ENCODE measurements around the gene DGKQ.

The DGKQ gene

DNA sequence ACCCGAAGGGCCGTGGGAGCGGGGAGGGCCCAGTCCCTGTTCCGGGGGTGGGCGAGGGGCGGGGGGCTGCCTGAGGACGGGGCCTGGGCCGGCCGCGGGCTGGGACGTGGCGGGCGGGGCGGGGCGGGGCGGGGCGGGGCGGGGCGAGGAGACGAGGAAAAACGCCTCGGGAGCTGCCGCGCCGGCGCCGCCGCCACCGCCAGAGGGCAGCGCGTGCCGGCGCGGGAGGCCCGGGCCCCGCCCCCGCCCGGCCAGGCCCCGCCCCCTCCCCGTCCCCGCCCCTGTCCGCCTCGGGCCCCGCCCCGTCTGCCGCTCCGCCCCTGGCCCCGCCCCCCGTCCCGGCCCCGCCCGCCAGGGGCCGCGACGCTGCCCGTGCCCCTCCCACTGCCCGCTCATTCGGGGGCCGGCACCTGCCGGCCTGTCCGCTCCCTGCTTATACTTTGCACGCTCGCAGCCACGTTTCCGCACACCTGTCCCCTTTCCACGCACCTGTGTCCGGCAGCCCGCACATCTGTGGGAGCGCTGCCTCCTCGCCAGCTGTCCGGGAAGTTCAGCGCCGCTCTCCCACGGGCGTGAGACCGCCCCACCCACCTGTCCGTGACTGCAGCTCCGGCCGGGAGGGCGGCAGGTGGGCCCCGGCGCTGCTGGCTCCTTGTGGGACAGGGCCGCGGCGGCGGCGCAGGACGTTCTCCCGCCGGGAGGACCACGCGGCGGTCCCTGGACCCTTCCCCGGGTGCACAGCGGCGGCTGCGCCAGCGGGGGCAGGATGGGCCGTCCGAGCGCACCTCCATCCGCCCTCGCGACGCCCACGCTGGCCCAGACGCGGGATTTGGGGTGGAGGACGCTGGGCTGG is 36.4 kb upstream of the DGKQ start:
- no peaks in the 10 kb centered on the region for H3K9me3 ChIP-seq (ENCODE audit: control insufficient read depth, insufficient read depth, low read length)
- peak overlapping the region; percentile 56; the same call in 1 of the 2 replicates for H3K4me3 ChIP-seq (ENCODE audit: low read length)
- no CpG with 5 or more reads among the region's 109 CpGs for WGBS (ENCODE audit: insufficient coverage, insufficient read length)
- no peaks in the 10 kb centered on the region for H3K36me3 ChIP-seq (ENCODE audit: control insufficient read depth, insufficient read depth, low read length)
- H3K27me3 ChIP-seq (ENCODE audit: control insufficient read depth, insufficient read depth, low read length): peaks cover 26% of the 10 kb centered on the region
- peaks cover 5% of the 10 kb centered on the region; the same call in 1 of the 2 replicates for H3K4me1 ChIP-seq (ENCODE audit: control insufficient read depth, insufficient read depth, low read length)
- no peak overlapping the region for H3K27ac ChIP-seq (ENCODE audit: low read length)
- DNase-seq (ENCODE audit: low read depth, low spot score): no peak

GRCh38 chr4:1008840-1009541 is 35.6 kb upstream of the DGKQ start:
- Histone ChIP-seq H3K4me3 (ENCODE audit: low read length) (peak overlapping the region; percentile 49; the same call in 1 of the 2 replicates), H3K27ac (ENCODE audit: low read length) (no peak overlapping the region), H3K4me1 (ENCODE audit: control insufficient read depth, insufficient read depth, low read length) (peaks cover 5% of the 10 kb centered on the region; the same call in 1 of the 2 replicates), H3K9me3 (ENCODE audit: control insufficient read depth, insufficient read depth, low read length) (no peaks in the 10 kb centered on the region), H3K27me3 (ENCODE audit: control insufficient read depth, insufficient read depth, low read length) (peaks cover 29% of the 10 kb centered on the region), H3K36me3 (ENCODE audit: control insufficient read depth, insufficient read depth, low read length) (no peaks in the 10 kb centered on the region)
- DNase-seq (ENCODE audit: low read depth, low spot score): no peak
- WGBS (ENCODE audit: insufficient coverage, insufficient read length): no CpG with 5 or more reads among the region's 36 CpGs

GRCh38 chr4:1006856-1007255 is 33.5 kb upstream of the DGKQ start:
- H3K27me3 ChIP-seq (ENCODE audit: control insufficient read depth, insufficient read depth, low read length): peaks cover 47% of the 10 kb centered on the region
- DNase-seq (ENCODE audit: low read depth, low spot score): no peak
- no peaks in the 10 kb centered on the region; the same call in 1 of the 2 replicates for H3K36me3 ChIP-seq (ENCODE audit: control insufficient read depth, insufficient read depth, low read length)
- no peaks in the 10 kb centered on the region for H3K9me3 ChIP-seq (ENCODE audit: control insufficient read depth, insufficient read depth, low read length)
- H3K27ac ChIP-seq (ENCODE audit: low read length): no peak overlapping the region
- WGBS (ENCODE audit: insufficient coverage, insufficient read length): no CpG with 5 or more reads among the region's 5 CpGs
- H3K4me1 ChIP-seq (ENCODE audit: control insufficient read depth, insufficient read depth, low read length): peaks cover 11% of the 10 kb centered on the region
- no peak overlapping the region for H3K4me3 ChIP-seq (ENCODE audit: low read length)

DNA sequence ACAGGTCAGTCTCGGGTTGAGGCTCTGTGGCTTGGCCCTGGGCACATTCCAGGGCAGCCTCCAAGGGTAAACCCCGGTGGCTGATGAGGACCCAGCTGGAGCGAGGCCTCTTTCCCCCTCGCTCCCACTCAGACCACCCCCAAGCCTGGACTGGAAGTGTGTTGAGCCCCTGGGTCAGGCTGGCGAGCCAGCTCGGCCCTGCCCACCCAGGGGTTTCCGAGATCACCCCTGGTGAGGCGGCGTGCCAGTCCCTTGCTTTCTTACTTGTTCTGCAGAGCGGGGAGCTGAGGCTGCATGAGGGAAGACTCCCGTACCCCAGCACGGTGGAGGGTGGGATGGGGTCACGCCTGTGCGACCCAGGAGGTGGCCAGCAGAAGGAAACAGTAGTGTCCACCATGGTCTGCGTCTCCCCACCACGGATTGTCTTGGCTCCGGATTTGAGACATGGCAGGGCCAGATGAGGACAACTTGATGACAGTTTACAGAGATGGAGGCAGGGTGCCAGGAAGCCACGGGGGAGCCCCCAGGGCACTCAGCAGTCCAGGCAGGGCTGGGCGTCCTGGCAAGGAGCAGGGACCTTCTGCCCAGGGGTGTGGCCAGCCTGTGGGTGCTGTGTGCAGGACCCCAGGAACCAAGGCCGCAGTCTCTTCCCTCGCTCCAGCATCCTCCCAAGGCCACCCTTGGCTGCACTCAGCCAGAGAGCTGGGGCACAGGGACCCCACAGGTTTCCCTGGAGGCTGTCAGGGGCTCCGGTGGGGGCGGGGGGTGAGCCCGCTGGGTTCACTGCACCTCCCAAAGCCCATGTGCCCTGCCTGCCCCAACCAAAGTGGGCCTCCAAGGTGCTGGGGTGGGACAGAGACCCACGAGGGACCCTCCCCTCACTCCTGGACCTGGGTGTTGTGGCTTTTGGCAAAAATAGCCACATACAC is 31.5 kb upstream of the DGKQ start:
- no CpG with 5 or more reads among the region's 25 CpGs for WGBS (ENCODE audit: insufficient coverage, insufficient read length)
- no peaks in the 10 kb centered on the region for H3K9me3 ChIP-seq (ENCODE audit: control insufficient read depth, insufficient read depth, low read length)
- H3K4me1 ChIP-seq (ENCODE audit: control insufficient read depth, insufficient read depth, low read length): peaks cover 7% of the 10 kb centered on the region
- peaks cover 48% of the 10 kb centered on the region for H3K27me3 ChIP-seq (ENCODE audit: control insufficient read depth, insufficient read depth, low read length)
- H3K27ac ChIP-seq (ENCODE audit: low read length): no peak overlapping the region
- DNase-seq (ENCODE audit: low read depth, low spot score): no peak
- H3K36me3 ChIP-seq (ENCODE audit: control insufficient read depth, insufficient read depth, low read length): no peaks in the 10 kb centered on the region; the same call in 1 of the 2 replicates
- H3K4me3 ChIP-seq (ENCODE audit: low read length): no peak overlapping the region

DNA sequence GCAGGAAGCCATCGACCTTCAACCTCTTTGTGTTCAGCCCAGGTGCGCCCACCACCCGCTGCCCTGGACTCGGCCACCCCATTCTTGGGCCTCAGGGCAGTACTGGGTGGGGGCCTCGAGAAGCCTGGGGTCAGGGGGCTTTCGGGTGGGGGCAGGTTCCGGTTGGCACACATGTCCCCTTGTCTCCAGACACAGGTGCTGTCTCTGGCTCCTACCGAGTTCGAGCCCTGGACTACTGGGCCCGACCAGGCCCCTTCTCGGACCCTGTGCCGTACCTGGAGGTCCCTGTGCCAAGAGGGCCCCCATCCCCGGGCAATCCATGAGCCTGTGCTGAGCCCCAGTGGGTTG is 30.7 kb upstream of the DGKQ start:
- Histone ChIP-seq H3K4me3 (ENCODE audit: low read length) (no peak overlapping the region), H3K9me3 (ENCODE audit: control insufficient read depth, insufficient read depth, low read length) (no peaks in the 10 kb centered on the region), H3K4me1 (ENCODE audit: control insufficient read depth, insufficient read depth, low read length) (peaks cover 6% of the 10 kb centered on the region), H3K27me3 (ENCODE audit: control insufficient read depth, insufficient read depth, low read length) (peaks cover 50% of the 10 kb centered on the region), H3K27ac (ENCODE audit: low read length) (no peak overlapping the region), H3K36me3 (ENCODE audit: control insufficient read depth, insufficient read depth, low read length) (no peaks in the 10 kb centered on the region; the same call in 1 of the 2 replicates)
- DNase-seq (ENCODE audit: low read depth, low spot score): no peak
- WGBS (ENCODE audit: insufficient coverage, insufficient read length): no CpG with 5 or more reads among the region's 13 CpGs

GRCh38 chr4:1003271-1004070 is 30.1 kb upstream of the DGKQ start:
- Histone ChIP-seq H3K4me1 (ENCODE audit: control insufficient read depth, insufficient read depth, low read length) (peaks cover 6% of the 10 kb centered on the region), H3K27me3 (ENCODE audit: control insufficient read depth, insufficient read depth, low read length) (peaks cover 45% of the 10 kb centered on the region), H3K36me3 (ENCODE audit: control insufficient read depth, insufficient read depth, low read length) (no peaks in the 10 kb centered on the region; the same call in 1 of the 2 replicates), H3K4me3 (ENCODE audit: low read length) (peak overlapping the region; percentile 21; the same call in 1 of the 2 replicates), H3K27ac (ENCODE audit: low read length) (no peak overlapping the region), H3K9me3 (ENCODE audit: control insufficient read depth, insufficient read depth, low read length) (no peaks in the 10 kb centered on the region)
- no CpG with 5 or more reads among the region's 63 CpGs for WGBS (ENCODE audit: insufficient coverage, insufficient read length)
- DNase-seq (ENCODE audit: low read depth, low spot score): no peak

- peaks cover 48% of the 10 kb centered on the region; the same call in 1 of the 2 replicates for H3K27me3 ChIP-seq (ENCODE audit: control insufficient read depth, insufficient read depth, low read length)
- H3K27ac ChIP-seq (ENCODE audit: low read length): no peak overlapping the region
- peaks cover 6% of the 10 kb centered on the region for H3K4me1 ChIP-seq (ENCODE audit: control insufficient read depth, insufficient read depth, low read length)
- H3K4me3 ChIP-seq (ENCODE audit: low read length): peak overlapping the region; percentile 21; the same call in 1 of the 2 replicates
- no CpG with 5 or more reads among the region's 75 CpGs for WGBS (ENCODE audit: insufficient coverage, insufficient read length)
- no peaks in the 10 kb centered on the region for H3K9me3 ChIP-seq (ENCODE audit: control insufficient read depth, insufficient read depth, low read length)
- DNase-seq (ENCODE audit: low read depth, low spot score): no peak
- H3K36me3 ChIP-seq (ENCODE audit: control insufficient read depth, insufficient read depth, low read length): no peaks in the 10 kb centered on the region; the same call in 1 of the 2 replicates
Measured at GRCh38 chr4:1002631-1003251, 29.4 kb upstream of the DGKQ start.

GRCh38 chr4:1002131-1002630 is 28.8 kb upstream of the DGKQ start:
- Histone ChIP-seq H3K9me3 (ENCODE audit: control insufficient read depth, insufficient read depth, low read length) (no peaks in the 10 kb centered on the region), H3K4me3 (ENCODE audit: low read length) (peak overlapping the region; percentile 10; the same call in 1 of the 2 replicates), H3K4me1 (ENCODE audit: control insufficient read depth, insufficient read depth, low read length) (peaks cover 6% of the 10 kb centered on the region), H3K27me3 (ENCODE audit: control insufficient read depth, insufficient read depth, low read length) (peaks cover 48% of the 10 kb centered on the region; the same call in 1 of the 2 replicates), H3K27ac (ENCODE audit: low read length) (no peak overlapping the region), H3K36me3 (ENCODE audit: control insufficient read depth, insufficient read depth, low read length) (no peaks in the 10 kb centered on the region; the same call in 1 of the 2 replicates)
- WGBS (ENCODE audit: insufficient coverage, insufficient read length): no CpG with 5 or more reads among the region's 54 CpGs
- DNase-seq (ENCODE audit: low read depth, low spot score): no peak

- no peak for DNase-seq (ENCODE audit: low read depth, low spot score)
- Histone ChIP-seq H3K4me3 (ENCODE audit: low read length) (peak overlapping the region; percentile 10; the same call in 1 of the 2 replicates), H3K27me3 (ENCODE audit: control insufficient read depth, insufficient read depth, low read length) (peaks cover 52% of the 10 kb centered on the region; the same call in 1 of the 2 replicates), H3K27ac (ENCODE audit: low read length) (no peak overlapping the region), H3K36me3 (ENCODE audit: control insufficient read depth, insufficient read depth, low read length) (no peaks in the 10 kb centered on the region; the same call in 1 of the 2 replicates), H3K9me3 (ENCODE audit: control insufficient read depth, insufficient read depth, low read length) (no peaks in the 10 kb centered on the region), H3K4me1 (ENCODE audit: control insufficient read depth, insufficient read depth, low read length) (peaks cover 6% of the 10 kb centered on the region)
- WGBS (ENCODE audit: insufficient coverage, insufficient read length): no CpG with 5 or more reads among the region's 48 CpGs
Measured at GRCh38 chr4:1001561-1002130, 28.3 kb upstream of the DGKQ start.

All from iPS DF 6.9 (cell line).